Body of pancreas (tissue), 4 donors: ENCODE measurements around the gene SOHLH1. TPM values are rescaled to one million over a fixed set of nuclear protein-coding genes. Genes with fewer than 3 reads are reported as not detected.
"Not testable (repeated sequence)": the region's sequence is repeated elsewhere in the genome, so short reads cannot be mapped to it uniquely, and the experiment has no call there.

Source experiments
- ATAC-seq: fragments of 150-250 bp; one replicate; pipeline ENCODE4 v1.9.1; 2016
- DNase-seq, 4 donors: peaks; one replicate each; pipeline ENCODE4 v3.0.0-alpha.2; 2019
- H3K27ac ChIP-seq, 4 donors: fragments of 200-600 bp; sonication (generic); 1 replicate in 3 of 4; 2 replicates in 1 of 4; pipeline versions ENCODE4 v1.5.1 to v1.6.1; 2016 to 2019; ENCODE audit warnings: mild to moderate bottlenecking in 1 of 4, mixed read lengths in 1 of 4, moderate library complexity in 1 of 4
- H3K27me3 ChIP-seq, 2 donors: fragments of 200-600 bp; sonication (generic); one replicate each; pipeline ENCODE4 v1.6.0; 2016; ENCODE audit warnings: mild to moderate bottlenecking in 1 of 2
- H3K36me3 ChIP-seq, 2 donors: fragments of 200-600 bp; sonication (generic); replicated peaks in 1 of 2; 2 replicates each; pipeline ENCODE4 v1.5.1; 2016; ENCODE audit warnings: low read depth in 2 of 2; ENCODE audit not compliant: insufficient read depth in 1 of 2
- H3K4me1 ChIP-seq: fragments of 200-600 bp; sonication (generic); one replicate; pipeline ENCODE4 v1.6.0; 2016
- H3K4me3 ChIP-seq, 2 donors: fragments of 200-600 bp; sonication (generic); 1 replicate in 1 of 2; 2 replicates in 1 of 2; pipeline ENCODE4 v1.5.1; 2016 to 2019
- H3K9me3 ChIP-seq, 3 donors: fragments of 200-600 bp; sonication (generic); 1 replicate in 2 of 3; 2 replicates in 1 of 3; pipeline ENCODE4 v1.5.1; 2016
- CTCF ChIP-seq, 7 experiments: fragments of 450-650 bp in 4 of 7; fragments of 200-600 bp in 3 of 7; sonication (generic) in 3 of 7; IDR thresholded peaks; one replicate each; pipeline ENCODE4 v1.5.1; 2016 to 2019; ENCODE audit warnings: antibody characterized with exemption in 7 of 7
- POLR2A ChIP-seq, 3 donors: fragments of 450-650 bp; IDR thresholded peaks; one replicate each; pipeline ENCODE4 v1.6.1; 2016; ENCODE audit warnings: antibody characterized with exemption in 3 of 3, mild to moderate bottlenecking in 2 of 3
- WGBS, 2 donors: methylation state at CpG; one replicate each; pipeline ENCODE4 v1.1.5; 2017; 5-methylcytosine and 5-hydroxymethylcytosine counted together
- intact Hi-C: fragments of 100-400 bp; cut with DNase I; formaldehyde crosslinking; loops from one replicate; pipeline ENCODE4 v1.15.1; 2023
- total RNA-seq, 2 donors: library from RNA; depleted of rRNA; stranded (reverse); fragments of >200 nt; gene quantifications; one replicate each; pipeline ENCODE4 v1.1.0, GENCODE V29; 2016

Gene SOHLH1
- total RNA-seq, 2 donors from 2014 or later: not detected

DNA sequence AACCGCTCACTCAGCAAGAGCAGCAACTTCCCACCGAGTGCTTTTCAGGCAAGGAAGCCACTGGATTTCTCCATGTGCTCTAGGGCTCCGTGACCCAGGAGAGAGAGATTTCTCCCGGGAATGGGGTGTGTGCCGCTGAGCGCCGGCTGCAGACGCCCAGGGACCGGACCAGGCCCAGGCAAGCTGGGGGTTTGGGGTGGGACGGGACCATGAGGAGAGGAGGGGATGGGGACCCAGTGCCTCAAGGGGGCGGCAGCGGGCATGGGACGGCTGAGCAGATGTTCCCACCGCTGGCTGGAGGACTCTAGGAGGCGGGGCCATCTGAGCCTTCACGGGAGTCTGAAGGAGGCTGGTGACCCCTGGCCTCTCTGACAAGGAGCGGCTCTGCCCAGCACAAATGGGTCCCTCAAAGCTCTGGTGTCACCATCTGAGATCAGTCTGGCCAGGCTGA is 27.7 kb downstream of the SOHLH1 start:
- DNase-seq (no peak), ATAC-seq (no peak)
- Histone ChIP-seq H3K9me3 (peaks cover 0 to 12% (median 0%) of the 10 kb centered on the region in 3 donors), H3K4me3 (no peak overlapping the region), H3K27ac (no peak overlapping the region), H3K4me1 (no peaks in the 10 kb centered on the region), H3K36me3 (no peaks in the 10 kb centered on the region), H3K27me3 (no peaks in the 10 kb centered on the region)
- WGBS, 2 donors: 20 to 45% methylated on average over 1 to 17 of the region's 17 CpGs
- TF ChIP-seq CTCF (IDR thresholded peaks at IDR 0.05) (no peak), POLR2A (IDR thresholded peaks at IDR 0.05) (no peak)
- intact Hi-C loops: no loop called here

- Histone ChIP-seq H3K4me1 (no peaks in the 10 kb centered on the region), H3K9me3 (peaks cover 0 to 12% (median 0%) of the 10 kb centered on the region in 3 donors), H3K36me3 (no peaks in the 10 kb centered on the region), H3K27me3 (no peaks in the 10 kb centered on the region), H3K27ac (no peak overlapping the region), H3K4me3 (no peak overlapping the region)
- ATAC-seq: no peak
- no peak for DNase-seq
- WGBS, 2 donors: 78% methylated on average over 40 of the region's 41 CpGs; no CpG with 5 or more reads in 1 of the 2 donors
- TF ChIP-seq POLR2A (IDR thresholded peaks at IDR 0.05) (no peak), CTCF (IDR thresholded peaks at IDR 0.05) (no peak)
- intact Hi-C loops: no loop called here
These were observed 28.3 kb downstream of the SOHLH1 start for GRCh38 chr9:135670721-135671590.

- DNase-seq: no peak
- 80% methylated on average over 8 of the region's 9 CpGs; no CpG with 5 or more reads in 1 of the 2 donors for WGBS, 2 donors
These were observed 29.5 kb downstream of the SOHLH1 start for GRCh38 chr9:135669616-135670285.

GRCh38 chr9:135669018-135669417 is 30.3 kb downstream of the SOHLH1 start:
- H3K27me3 ChIP-seq, H3K36me3 ChIP-seq, ATAC-seq, intact Hi-C loops, H3K27ac ChIP-seq, H3K4me3 ChIP-seq, DNase-seq, H3K4me1 ChIP-seq: not testable (repeated sequence)
- WGBS, 2 donors: 77 to 90% methylated on average over 5 of the region's 5 CpGs
- H3K9me3 ChIP-seq: peaks cover 0 to 12% (median 0%) of the 10 kb centered on the region in 3 donors

More at GRCh38 chr9:135669616-135670285, 29.5 kb downstream of the SOHLH1 start:
- no peak for ATAC-seq
- Histone ChIP-seq H3K27me3 (no peaks in the 10 kb centered on the region), H3K9me3 (peaks cover 0 to 12% (median 0%) of the 10 kb centered on the region in 3 donors), H3K4me3 (no peak overlapping the region), H3K27ac (no peak overlapping the region), H3K4me1 (no peaks in the 10 kb centered on the region), H3K36me3 (no peaks in the 10 kb centered on the region)
- TF ChIP-seq POLR2A (IDR thresholded peaks at IDR 0.05) (no peak), CTCF (IDR thresholded peaks at IDR 0.05) (no peak)
- intact Hi-C loops: no loop called here

GRCh38 chr9:135667463-135668001 is 31.7 kb downstream of the SOHLH1 start:
- H3K4me3 ChIP-seq: no peak overlapping the region
- no peak for DNase-seq
- ATAC-seq: no peak
- intact Hi-C loops: no loop called here
- TF ChIP-seq POLR2A (IDR thresholded peaks at IDR 0.05): no peak
- no peak for TF ChIP-seq CTCF (IDR thresholded peaks at IDR 0.05)
- no peaks in the 10 kb centered on the region for H3K4me1 ChIP-seq
- no peak overlapping the region for H3K27ac ChIP-seq
- no peaks in the 10 kb centered on the region for H3K27me3 ChIP-seq
- 54 to 75% methylated on average over 8 to 9 of the region's 9 CpGs for WGBS, 2 donors
- no peaks in the 10 kb centered on the region for H3K36me3 ChIP-seq
- H3K9me3 ChIP-seq: peaks cover 0 to 12% (median 0%) of the 10 kb centered on the region in 3 donors
